Inflammatory macrophage treated with lipopolysaccharide for 1 hour (primary cell): Measurements from ENCODE around the gene RXRA.

ENCODE experiments used
- DNase-seq, 2 donors: peaks; one replicate each; pipeline ENCODE4 v3.0.0-alpha.2; 2020 to 2022

The RXRA gene

DNA sequence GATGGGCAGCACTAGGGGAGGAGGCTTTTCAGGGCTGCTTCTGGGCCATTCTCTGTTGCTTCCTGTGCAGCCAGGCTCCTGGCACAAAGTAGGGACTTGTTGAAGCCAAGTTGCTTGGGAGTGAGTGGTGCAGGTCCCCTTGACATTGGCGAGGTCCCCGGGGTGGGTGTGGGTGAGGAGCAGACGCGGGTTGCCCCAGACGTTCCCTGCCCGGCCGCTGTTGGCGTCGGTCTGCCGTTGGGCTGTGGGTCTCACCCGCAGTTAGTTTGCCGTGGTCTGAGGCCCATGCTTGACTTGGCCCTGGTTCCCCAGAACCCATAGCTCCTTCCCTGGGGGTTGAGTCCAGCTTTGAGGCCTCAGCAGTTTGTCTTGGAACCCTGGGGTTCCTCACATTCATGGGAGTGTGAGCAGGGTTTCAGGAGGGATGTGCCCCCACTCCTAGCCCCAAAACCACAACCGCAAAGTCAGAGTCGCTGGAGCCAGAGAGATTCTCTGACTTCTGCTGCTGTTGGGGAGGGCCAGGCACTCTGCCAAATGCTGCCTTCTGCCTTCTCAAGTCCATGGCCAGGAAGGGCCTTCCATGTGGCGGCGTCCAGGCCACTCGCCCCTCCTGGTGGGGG, 77.5 kb downstream of the RXRA start:
- DNase-seq = peak; percentile 37 to 54

GRCh38 chr9:134404376-134405358, 78.4 kb downstream of the RXRA start:
- no peak for DNase-seq

- DNase-seq = no peak
These were observed 79.3 kb downstream of the RXRA start for GRCh38 chr9:134405527-134405926.

- peak in 1 of 2 donors; percentile 63 for DNase-seq
These were observed 80.3 kb downstream of the RXRA start for GRCh38 chr9:134406366-134407120.

GRCh38 chr9:134407121-134407779, 81.0 kb downstream of the RXRA start:
- DNase-seq = peak; percentile 89 to 90

GRCh38 chr9:134408389-134408788, 82.1 kb downstream of the RXRA start:
- no peak for DNase-seq

- peak; percentile 67 to 78 for DNase-seq
These were observed 82.9 kb downstream of the RXRA start for GRCh38 chr9:134408939-134409737.

DNA sequence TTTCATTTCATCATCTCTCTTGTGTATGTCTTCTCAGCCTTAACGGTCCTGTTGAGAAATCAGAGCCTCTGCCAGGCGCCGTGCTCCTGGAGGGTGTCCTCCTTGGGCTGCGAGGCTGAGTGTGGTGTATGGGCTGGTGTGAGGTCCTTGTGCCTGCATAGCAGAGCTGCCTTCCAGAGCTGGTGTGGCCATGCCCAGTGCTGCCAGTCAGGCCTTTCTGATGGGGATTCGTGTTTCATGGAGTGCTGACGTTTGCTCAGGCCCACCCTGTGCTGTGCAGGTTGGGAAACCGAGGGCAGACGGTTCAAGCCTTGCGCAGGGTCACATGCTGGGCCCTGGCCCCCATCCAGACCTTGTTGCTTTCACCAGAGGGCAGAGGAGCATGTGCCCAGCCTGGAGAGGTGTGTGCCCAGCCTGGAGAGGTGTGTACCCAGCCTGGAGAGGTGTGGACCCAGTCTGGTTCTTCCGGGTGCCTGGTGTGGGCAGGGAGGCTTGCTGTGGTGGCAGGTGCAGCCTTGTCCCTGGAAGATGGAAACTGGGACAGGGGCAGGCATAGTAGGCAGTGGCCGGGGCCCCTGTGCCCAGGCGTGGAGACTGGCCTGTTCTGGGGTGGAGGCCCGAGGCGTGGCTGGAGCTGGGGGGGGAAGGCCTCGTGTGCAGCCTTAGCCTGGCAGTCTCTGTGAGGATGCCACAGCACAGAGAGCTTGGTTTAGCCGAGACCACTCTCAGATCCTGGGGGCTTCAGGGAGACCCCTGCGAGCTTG, 84.0 kb downstream of the RXRA start:
- DNase-seq = peak in 1 of 2 donors; percentile 48

DNA sequence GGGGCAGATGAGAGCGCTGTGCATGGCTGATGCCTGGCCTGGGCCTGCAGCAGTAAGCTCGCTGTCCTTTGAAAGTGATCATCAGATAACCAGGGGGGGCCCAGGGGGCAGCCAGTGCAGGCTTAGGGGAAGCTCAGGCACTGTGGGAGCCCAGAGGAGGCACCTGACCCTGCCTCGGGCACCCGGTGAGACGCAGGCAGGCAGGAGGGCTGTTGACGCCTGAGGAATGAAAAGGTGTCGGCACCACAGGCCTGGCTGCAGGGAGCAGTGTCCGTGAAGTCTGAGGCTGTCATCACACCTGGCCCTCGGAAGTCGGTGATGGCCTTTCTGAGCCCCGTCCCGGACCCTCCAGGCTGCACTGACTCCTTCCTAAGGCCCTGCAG, 84.6 kb downstream of the RXRA start:
- DNase-seq = no peak

DNA sequence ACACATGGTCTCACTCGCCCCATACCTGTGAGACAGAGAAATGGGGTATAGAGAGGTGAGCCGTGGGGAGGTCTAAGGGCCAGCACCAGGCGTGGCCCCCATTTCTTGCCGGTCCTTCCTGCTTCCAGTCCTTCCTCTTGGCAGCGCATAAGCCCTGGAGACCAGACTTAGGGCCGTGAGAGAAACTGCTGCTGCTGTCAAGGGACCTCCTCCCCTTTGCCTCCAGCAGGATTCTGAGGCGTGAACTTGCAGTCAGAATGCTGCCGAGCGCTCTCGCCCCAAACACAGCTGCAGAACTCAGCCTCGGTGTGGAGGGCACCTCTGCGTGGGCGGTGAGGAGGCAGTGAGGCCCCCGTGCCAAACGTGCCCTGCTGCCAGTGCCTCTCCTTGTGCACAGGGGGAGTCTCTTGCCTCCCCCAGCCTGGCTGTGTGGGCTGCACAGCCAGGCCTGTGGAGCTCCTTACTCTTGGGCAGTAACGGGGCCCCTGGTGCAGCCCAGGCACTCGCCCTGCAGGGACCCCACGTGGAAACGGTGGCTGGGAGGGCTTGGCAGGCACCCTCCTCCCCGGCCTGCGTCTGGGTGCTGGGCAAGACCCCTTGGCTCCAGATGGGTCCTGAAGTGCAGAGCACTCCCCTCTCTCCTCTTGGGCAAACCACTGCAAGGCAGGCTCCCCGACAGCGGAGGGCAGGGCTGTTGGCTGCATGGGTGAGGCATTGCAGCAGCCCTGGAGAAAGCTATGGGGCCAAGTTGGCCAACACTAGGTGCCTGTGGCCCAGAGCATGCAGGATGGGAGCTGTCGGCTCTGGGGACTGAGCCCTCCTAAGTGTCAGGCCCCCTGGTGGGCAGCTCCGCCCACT, 85.4 kb downstream of the RXRA start:
- no peak for DNase-seq

- DNase-seq = no peak
These were observed 86.0 kb downstream of the RXRA start for GRCh38 chr9:134412298-134412711.

- no peak for DNase-seq
These were observed 87.0 kb downstream of the RXRA start for GRCh38 chr9:134413112-134413715.

GRCh38 chr9:134413890-134414623, 87.8 kb downstream of the RXRA start:
- DNase-seq = no peak

- DNase-seq = no peak
These were observed 88.7 kb downstream of the RXRA start for GRCh38 chr9:134414900-134415425.

DNA sequence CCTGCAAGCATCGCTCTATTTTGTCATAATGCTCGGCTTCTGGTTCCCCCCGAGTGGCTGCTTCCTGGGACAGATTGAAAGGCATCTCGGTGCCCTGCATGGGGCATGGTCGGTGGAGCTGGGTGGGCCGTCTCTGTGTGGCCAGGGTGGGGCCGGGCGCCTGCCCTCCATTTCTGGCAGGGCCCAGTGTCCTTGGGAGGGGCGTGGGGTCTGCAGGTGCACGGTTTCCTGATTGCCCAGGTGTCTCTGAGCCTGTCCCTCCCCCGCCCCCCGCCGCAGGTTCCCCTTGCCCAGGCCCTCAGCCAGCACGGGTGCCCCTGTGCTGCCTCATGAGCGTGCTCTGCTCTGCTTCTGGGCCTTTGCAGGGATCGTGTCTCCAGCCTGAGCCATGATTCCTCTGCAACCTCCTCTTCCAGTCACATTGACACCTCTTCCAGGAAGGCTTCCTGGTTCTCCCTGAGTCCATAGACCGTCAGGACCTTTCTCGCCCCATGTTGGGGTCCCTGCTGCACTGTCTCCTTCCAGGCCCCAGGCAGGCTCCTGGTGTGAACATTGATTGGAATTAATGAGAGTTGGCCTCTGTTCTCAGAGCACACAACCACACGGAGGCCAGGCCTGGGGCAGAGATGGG, 90.2 kb downstream of the RXRA start:
- DNase-seq = no peak

- DNase-seq = no peak
These were observed 92.1 kb downstream of the RXRA start for GRCh38 chr9:134418354-134418753.

DNA sequence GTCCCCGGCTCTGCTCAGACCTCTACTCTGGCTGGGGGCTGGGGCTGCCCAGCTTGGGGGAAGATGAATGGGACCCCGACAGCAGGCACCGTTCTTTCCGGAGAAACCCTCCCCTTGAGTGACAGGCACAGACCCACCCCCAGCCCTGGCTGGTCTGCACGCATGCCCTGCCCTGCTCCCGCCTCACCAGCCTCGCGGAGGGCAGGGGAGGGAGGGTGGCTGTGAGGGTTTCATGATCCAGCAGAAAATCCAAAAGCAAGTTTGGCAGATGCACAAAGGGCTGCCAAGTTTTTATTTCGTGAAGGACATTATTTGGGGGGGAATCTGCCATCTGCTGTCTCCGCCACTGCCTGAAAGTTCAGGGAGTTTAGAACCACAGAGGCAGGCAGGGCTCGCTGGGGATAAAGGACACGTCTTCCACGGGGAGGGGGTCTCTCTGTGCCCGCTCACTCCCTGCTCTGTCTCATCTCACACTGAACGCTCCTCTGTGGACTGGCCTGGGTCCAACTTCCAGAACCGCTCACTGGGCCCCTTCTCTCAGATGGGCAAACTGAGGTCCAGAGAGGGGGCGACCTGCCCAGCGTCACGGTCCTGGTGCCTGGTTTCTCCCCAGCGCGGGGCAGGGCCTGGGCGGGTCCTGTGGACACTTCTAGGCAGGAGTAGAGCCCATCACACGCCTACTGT, 92.9 kb downstream of the RXRA start:
- DNase-seq = no peak

DNA sequence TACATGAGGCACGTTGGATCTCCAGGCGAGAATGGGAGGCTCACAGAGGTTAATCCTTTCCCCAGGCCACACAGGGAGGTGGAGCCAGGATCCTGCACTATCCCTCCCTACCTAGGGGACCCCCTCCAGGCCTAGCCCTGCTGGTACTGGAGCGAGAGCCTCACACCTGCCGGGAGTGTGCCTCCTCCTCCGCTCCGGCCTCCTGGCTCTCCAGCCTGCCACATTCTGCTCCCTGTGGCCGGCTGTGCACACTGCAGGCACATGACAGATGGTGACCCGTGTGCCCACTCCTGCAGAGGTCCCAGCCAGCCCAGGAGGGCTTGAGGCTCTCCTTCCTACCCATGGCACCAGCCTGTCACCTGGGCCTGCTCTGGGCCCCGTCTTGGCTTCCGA, 93.4 kb downstream of the RXRA start:
- no peak for DNase-seq
